GM19468 (cell line): ENCODE results near the gene OR52N5.

ENCODE experiments used
- ATAC-seq: cut with Tn5 transposase; IDR thresholded peaks from one replicate; pipeline ENCODE4 v1.9.1; 2021; ENCODE audit warnings: mild to moderate bottlenecking, moderate library complexity, moderate number of reproducible peaks; ENCODE audit not compliant: unreplicated experiment; ENCODE audit errors: extremely low read depth

Gene OR52N5

DNA sequence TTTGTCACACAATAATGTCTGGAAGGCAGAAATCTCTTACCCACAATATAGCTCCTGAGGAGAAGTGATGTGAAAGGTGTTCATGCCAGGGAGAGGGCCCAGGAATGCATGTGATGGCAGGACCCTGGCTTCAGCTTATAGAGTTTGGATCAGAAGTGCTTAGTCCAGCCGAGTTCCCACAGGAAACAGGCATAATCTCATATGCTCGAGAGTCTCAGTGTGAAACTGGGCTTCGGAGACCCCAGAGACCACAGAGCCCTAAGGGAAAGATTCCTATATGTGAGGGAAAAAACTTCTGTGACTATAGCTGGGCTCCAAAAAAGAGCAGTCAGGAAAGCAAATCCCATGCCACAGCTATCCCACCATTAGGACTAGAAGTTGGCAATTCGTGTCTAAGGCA lies at the start of gene OR52N5:
Gene OR52N5 (minus strand): TSS at position 101 of the 400 bp plus-strand sequence. CDS start 4,721 bp downstream, outside the sequence.
- no peak for ATAC-seq

DNA sequence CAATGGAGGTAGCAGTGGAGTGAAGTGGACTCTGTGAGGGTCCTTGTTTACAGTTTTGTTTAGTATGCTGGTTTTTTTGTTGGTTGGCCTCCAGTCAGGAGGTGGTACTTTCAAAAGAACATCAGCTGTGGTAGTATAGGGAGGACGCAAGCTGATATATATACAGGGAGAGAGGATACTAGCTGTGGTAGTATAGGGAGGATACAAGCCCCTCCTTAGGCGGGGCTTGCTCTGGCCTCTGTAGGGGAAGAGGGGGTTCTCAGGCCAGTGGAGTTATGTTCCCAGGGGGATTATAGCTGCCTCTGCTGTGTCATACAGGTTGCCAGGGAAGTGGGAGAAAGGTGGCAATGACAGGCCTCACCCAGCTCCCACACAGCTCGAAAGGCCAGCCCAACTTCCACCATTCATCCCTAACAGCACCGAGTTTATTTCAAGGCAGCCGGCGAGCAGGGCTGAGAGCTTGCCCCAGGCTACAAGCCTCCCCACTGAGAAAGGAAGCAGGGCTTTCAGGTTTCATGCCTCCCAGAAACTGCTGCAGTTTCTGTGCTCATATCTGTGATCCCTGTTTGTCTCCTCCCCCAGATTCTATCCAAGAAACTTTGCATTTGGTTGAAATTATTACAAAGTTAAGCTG lies 48.2 kb upstream of the OR52N5 start:
- no peak for ATAC-seq

DNA sequence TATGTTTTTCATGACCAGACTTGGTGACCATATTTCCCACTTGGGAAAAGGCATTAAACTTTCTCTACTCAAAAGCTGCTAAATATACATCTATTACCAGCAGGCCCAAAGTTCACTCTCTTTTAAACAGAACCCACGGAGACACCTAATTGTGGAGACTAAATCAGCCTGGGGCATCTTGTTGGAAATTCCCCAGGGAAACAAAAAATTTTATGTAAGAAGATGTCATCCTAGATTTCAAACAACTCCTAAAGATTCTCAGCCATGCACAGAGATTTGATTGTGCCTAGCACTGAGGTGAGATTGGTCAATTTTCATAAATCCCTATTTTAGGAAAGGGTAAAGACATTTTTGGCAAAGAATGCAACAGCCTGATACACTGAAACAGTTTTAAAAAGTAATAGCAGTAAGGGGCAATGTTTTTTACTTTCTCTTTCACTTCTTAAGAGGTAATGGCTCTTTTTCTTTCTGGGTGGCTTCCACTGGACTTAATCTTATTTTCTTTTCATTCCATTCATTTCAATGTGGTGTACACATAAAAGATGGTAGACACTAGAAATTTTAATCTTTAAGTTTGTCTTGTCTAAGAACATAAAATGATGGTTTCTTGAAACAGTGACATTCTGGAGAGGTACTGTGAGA lies 35.2 kb upstream of the OR52N5 start:
- ATAC-seq = no peak

DNA sequence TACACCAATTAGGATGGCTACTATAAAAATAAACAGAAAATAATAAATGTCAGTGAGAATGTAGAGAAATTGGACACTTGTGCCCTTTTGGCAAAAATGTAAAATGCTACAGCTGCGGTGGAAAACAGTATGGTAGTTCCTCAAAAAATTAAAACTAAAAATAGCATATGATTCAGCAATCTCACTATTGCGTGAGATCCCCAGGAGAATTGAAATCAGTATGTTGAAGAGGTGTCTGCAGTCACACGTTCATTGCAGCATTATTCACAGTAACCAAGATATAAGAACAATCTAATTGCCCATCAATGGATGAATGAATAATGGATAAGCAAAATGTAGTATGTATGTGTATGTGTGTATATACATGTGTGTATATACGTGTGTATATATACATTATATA lies 32.4 kb upstream of the OR52N5 start:
- ATAC-seq = no peak

DNA sequence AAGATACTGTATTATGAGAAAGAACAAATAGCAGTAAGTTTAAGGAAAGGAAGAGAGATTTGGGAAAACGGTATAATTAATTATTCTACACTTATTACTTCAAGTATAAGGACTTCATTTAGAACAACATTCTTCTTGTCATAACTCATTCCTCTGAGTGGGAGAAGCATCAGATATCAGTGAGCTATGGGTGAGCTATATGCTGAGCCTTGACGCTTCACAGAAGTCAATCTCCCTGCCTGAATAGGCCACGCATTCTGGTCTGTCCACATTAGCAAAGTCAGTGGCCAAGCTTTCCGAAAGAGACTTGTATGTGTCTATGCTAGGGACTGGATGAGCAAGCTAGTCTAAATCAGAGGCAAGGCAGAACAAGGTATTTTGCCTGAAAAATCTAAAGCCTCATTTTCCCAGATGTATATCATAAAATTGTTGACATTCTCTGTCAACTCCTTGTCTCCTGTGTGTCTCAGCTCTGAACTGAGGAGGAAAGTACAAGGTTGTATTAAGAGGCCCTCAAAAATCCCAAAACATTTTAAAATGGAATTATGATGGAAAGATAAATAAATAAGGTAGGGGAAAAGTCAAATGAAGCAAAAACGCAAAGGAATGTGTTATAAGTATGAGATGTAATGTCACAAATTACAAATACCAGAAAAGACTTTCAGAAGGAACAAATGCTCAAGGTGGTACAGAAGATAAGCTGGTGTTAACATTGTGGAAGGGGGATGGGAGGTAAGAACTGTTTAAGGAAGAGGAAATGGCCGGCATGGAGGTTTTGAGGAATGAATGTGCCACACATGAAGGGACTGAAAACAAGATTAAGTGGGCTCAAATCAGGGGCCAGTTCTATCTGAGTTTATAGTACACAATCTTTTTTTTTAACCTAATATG lies 27.0 kb upstream of the OR52N5 start:
- ATAC-seq = no peak

DNA sequence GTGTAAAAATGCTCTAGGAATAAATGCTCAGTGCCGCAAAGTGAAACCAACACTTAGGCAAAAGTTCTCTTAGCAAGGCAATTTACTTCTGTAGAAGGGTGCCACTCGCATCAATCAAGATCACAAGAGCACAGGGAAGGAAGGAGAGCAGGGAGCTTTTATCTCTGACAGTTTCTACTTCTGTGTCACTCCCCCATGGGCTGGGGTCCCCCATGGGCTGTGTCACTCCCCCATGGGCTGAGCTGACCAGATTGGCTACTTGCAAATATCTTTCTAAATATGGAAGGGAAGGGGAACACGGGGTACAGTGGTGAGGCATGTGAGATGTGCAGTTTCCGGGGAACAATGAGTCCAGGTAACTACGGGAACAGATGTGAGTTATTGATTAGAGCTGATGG lies 26.0 kb upstream of the OR52N5 start:
- ATAC-seq = peak; percentile 6

DNA sequence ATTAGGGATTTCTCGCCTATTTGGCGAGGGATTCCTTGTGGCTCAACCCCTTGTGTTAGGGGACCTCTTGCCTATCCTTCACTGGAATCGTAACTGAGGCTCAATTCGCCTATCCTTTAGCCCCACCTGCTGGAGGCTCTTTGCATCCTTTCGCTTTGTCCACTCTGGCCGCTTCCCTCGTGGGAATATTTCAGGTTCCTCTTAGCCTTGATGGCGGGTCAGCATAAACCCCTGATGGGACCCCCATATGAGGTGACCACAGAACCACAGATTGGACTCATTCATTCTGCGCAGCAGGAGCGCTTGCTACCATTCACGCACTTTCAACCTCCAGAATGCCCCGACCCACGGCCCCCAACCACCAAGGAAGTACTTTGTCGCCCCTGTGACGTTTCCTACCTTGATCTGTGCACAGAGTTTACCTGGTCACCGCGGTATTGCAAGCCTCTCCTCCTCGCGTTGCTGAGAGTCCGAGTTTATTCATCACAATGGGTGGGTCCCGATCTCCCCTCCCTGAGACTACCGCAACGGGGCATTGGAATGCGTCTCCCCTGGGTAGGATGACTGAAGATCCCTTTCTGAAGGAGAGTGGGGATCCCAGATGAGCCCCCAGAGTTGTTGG lies 25.5 kb upstream of the OR52N5 start, which contains the start of gene OR52N2:
Gene OR52N2 (plus strand): TSS at position 425 of the 622 bp plus-strand sequence. CDS start 11,412 bp downstream, outside the sequence.
- peak; percentile 47 for ATAC-seq

DNA sequence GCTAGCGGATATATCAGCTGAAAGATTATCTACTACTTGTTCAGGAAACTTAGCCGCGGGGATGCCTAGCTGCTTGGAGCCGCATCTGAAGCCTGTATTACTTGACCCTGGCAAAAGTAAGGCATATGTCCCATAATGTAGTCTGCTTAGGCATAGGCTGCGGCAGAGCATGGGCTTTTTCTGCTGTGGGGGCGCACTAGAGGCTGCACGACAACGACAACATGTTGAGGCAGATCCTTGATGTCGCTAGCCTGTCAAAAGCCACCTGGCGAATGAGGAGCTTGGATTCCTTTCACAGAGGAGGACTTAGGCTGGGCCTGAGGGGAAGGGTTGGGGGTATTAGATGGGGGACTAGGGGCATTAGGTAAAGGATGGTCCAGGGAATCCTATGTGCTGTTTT lies 24.4 kb upstream of the OR52N5 start:
- no peak for ATAC-seq

DNA sequence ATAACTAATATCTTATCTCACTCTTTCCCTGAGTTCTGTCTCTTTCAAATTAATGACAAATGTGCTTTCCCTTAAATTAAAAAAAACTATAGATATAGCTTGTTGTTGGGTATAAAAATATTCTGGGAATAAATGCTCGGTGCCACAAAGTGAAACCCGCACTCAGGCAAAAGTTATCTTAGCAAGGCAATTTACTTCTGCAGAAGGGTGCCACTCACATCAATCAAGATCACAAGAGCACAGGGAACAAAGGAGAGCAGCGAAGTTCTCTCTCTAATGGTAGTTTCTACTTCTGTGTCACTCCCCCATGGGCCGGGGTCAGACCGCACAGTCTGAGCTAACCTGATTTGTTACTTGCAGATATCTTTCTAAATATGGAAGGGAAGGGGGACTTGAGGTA lies 20.8 kb upstream of the OR52N5 start:
- no peak for ATAC-seq

DNA sequence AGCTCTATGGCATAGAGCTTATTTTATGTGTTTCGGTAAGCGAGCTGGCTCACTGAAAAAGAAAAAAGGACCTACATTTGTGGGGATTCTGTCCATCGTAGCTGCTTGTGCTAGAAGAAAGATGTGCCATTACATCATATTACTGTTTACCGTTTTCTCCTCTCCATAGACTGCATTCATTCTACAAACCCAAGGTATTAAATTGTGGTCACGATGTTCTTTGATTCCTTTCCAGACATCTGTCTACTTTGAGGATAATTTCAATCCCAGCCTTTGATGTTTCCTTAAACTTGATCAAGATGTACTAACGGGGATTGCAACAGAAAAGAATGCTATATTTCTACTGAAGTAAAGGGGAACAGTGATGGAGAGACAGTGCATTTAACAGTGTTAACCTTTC lies 13.4 kb upstream of the OR52N5 start:
- ATAC-seq = no peak

DNA sequence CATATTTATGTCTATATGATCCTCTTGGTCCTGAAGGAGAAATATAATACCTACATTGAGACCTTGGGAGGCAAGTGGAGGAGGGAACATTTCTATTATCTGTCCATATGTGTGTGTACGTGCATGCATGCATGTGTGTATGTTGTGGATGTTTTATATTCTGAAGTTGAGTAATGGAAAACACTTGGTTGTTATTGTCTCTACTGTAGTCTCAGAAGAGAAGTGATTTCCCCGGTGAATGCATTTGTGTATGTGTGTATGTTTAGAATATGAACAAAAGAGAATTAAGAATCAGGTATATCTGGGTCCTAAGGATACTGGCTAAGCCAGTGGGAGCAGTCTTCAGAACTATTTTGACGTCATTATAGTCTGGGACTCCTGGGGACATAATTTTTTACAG lies 8.0 kb upstream of the OR52N5 start, which contains the start of gene OR52N1:
Gene OR52N1 (minus strand): TSS at position 101 of the 400 bp plus-strand sequence. CDS start 2,449 bp downstream, outside the sequence.
- no peak for ATAC-seq

DNA sequence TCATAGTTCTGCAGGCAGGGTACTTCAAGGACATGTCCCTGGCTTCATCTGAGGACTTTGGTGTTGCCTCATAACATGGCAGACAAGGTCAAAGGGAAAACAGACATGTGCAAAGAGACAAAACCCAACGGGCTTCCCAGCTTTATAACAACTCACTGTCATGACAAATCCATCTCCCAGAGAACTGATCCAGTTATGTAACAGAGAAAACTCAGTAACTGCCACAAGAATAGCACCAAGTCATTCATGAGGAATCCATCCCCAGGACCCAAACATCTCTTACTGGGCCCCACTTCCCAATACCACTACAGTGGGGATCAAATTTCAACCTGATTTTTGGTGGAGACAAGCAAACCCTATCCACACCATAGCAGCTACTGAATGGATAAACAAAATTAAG lies 16.1 kb downstream of the OR52N5 start:
- no peak for ATAC-seq

DNA sequence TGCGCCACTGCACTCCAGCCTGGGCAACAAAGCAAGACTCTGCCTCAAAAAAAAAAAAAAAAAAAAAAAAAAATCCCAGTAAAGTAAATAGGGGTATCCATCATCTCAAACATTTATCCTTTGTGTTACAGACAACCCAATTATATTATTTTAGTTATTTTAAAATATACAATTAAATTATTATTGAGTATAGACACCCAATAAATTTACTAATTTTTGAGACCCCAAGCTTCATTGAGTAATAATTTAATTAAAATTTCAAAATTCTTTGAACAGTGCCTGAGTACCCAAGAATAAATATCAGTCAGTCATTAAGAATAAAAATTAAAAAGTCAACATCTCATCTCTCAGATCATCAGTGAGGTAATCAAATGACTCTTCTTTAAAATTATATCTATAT lies 29.2 kb downstream of the OR52N5 start, which contains the start of gene OR52N4:
Gene OR52N4 (plus strand): TSS at position 301 of the 400 bp plus-strand sequence. CDS start 498 bp downstream, outside the sequence.
- no peak for ATAC-seq

DNA sequence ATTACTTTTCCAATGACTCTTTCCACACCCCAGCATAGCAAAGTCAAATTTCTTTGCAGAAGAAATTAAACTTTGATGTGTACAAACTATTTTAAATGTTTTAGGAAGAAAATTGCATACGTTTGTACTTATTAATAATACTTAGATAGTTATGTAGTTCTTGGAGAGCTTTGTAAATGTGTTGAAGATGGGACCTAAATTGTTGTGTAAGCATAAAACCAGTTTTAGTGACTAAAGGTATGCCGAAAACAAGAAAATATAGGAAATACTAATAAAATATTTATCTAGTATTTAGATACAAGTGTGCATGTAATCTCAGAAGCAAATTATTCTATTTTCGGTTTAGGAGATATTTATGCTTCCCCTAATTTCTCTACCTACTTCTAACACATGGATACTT lies 33.3 kb downstream of the OR52N5 start:
- ATAC-seq = no peak

DNA sequence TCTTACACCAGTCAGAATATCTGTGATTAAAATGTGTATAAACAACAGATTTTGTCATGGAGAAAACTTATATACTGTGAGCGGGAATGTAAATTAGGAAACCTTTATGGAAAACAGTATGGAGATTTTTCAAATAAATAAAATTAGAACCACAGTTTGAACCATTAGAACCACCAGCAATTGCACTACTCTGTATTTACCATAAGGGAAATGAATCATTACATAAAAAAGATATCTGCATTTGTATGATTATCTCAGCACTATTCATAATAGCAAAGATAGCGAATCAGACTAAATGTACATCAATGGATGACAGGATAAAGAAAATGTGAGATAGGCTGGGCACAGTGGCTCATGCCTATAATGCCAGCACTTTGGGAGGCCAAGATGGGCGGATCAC lies 36.5 kb downstream of the OR52N5 start:
- ATAC-seq = no peak

DNA sequence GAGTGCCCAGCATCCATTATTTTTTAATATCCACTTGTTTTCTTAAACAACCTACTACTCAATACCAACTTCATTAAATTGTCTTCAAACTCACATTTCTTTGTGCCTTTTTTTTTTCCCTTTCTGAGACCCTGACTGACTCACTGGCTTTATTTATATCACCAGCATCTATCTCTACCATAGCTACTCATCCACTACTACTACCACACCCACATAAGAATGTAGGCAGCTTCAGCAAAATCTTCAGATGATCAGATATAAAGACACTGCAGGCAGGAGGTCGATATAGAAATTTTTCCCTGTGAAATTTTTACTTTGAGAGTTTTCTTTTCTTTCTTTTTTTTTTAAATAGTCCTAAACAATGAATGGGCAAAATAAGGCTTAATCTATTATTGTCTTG lies 44.7 kb downstream of the OR52N5 start:
- ATAC-seq = no peak

DNA sequence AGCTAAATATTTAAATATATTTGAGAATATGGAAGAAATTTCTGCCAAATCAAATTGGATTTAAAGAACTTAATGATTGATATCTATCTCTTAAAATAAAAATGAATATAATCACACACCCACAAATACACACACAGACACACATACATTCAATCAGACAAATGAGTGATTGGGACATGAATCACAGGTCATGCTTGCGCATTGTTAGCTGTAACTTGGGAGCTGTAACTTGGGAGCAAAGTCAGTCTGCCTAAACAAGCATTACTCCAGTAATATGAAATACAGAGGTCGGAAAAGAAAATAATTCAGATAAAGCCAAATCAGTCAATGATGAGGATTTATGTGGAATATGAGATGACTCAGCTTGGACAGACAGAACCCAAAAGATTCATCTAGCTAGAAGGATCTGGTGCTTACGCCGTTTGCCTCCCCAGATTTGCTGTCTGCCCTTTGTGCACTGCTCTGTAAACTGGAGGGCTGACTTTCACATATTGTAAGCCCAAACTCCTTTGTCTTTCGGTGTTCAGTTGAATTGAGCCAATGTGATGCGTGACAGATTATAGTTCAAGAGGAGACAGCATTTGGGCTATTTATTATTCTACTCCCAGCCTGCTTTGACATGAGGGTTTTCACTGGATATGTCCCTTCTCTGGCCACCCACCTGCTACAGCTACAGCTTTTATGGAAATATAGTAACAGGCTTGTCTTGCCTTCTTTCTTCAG lies 45.3 kb downstream of the OR52N5 start:
- ATAC-seq = no peak

DNA sequence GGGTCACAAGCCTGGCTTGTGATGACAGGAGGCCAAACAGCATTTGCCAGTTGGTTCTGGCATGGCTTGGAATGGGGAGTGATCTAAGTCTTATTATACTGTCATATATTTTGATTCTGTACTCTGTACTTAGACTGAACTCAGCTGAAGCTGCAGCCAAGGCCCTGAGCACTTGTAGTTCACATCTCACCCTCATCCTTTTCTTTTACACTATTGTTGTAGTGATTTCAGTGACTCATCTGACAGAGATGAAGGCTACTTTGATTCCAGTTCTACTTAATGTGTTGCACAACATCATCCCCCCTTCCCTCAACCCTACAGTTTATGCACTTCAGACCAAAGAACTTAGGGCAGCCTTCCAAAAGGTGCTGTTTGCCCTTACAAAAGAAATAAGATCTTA lies 46.1 kb downstream of the OR52N5 start:
- no peak for ATAC-seq

DNA sequence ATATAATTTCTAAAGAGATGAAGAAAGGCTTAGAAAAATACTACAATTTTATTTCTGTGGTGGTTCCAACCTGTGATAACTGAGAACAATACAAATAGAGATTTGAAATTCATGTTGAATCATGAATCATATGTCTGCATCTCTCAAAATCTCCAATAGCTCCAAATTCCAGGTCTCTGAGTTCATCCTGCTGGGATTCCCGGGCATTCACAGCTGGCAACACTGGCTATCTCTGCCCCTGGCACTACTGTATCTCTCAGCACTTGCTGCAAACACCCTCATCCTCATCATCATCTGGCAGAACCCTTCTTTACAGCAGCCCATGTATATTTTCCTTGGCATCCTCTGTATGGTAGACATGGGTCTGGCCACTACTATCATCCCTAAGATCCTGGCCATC lies 46.8 kb downstream of the OR52N5 start, which contains the start of gene OR56B1:
Gene OR56B1 (plus strand): TSS at position 53 of the 400 bp plus-strand sequence. CDS start 69 bp downstream, at position 122.
- ATAC-seq = no peak
